ENCODE data around the gene OTX1.

DNA sequence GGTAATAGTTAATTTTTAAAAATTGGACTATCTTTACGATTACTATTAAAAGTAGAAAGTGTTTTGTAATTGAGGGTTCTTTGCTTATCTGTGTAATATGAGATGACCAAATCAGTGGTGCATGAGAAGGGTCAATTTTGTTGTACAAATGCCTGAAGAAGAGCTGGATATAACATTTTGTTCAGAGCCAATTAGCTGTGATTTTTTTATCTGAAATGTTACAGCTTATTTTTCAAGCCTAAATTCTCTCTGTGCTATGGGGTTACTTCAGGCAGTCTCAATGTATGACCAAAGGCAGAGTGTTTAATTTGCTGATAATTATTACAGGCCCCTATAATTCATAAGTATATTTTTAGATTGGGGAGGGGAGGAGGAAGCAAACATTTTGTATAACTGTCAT is 41.8 kb downstream of the OTX1 start:
- TF ChIP-seq CTCF (IDR thresholded peaks at IDR 0.05; ENCODE audit: low read depth, low read length): no peak
- no peak for TF ChIP-seq POLR2A (IDR thresholded peaks at IDR 0.05; ENCODE audit: extremely low read depth, insufficient read length)
- no peak for TF ChIP-seq MAX (IDR thresholded peaks at IDR 0.05; ENCODE audit: low read depth, low read length)
